Measurements from ENCODE around the gene PIK3AP1.
A peak's percentile ranks its signal among the peaks of the same experiment; 100 is the strongest.
"Not testable (repeated sequence)": the region's sequence is repeated elsewhere in the genome, so short reads cannot be mapped to it uniquely, and the experiment has no call there.

PIK3AP1 gene

DNA sequence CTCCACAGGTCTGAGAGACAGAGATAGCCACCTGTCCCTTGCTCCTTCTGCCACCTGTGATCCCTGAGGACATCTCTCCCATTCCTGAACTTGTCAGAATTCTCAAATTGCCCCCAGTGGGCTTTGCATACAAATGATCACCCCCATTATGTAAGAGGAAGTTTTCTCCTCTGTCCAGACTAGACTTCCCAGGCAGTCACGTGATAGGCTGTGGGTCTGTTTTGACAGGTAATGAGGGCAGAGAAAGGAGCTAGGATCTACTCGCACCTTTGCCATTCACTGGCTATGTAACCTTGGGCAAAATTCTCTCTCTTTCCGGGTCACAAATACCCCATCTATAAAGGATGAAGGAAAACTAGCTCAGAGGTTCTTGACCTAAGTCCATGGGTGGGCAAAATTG, 112.1 kb downstream of the PIK3AP1 start:
- DNase-seq: no peak

DNA sequence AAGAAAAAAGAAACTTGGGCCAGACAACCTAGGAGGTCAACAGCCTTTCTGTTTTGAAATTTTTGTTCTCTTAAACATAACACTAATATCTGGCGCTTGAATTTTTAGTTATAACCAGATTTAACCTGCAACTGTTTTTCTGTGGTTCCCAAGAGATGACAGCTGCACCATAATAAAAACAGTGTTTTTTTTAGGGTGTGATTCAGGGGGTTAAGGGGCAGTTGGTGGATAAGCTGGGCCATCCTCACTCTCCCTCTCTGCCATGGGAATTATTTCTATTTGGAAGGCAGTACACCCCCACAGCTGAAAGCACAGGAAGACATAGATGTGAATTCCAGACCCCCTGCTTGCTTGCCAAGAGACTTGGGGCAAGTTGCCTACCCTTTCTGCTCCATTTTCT, 113.4 kb downstream of the PIK3AP1 start:
- DNase-seq: no peak

DNA sequence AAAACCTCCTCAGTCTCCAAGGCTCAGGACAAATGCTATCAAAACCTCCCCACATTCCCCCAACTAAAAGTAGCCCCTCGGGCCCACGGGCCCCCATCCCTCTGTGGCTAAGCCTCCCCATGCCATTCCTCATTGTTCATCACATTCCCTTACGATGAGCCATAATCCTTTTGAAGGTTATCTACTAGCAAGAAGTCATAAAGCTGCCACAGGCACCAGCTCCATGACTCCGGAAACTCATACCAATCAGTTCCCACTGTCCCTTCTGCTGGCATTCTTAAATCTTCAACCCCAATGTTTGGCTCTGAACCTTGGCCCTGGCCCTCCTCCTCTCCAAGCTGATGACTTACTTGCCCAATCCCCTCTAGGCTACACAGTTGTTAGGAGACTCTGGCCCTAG, 114.1 kb downstream of the PIK3AP1 start:
- DNase-seq: no peak

DNA sequence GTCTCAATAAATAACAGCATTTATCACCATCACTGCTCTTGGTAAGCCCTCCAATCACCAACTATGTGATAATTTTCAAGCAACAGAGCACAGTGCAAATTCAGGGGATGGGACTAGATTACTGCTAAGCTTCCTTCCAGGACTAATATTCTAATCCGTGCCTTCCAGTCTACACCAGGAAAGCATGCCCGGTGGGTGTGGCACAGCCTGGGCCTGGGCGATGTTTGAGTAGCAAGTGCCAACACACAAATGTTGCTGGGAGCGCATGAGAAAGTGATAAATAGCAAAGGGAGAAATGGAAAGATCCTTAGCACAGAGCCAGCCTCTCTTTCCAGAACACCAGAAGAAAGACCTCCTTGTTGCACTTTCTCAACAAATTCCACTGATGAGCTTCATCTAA, 120.0 kb downstream of the PIK3AP1 start:
- DNase-seq: no peak

DNA sequence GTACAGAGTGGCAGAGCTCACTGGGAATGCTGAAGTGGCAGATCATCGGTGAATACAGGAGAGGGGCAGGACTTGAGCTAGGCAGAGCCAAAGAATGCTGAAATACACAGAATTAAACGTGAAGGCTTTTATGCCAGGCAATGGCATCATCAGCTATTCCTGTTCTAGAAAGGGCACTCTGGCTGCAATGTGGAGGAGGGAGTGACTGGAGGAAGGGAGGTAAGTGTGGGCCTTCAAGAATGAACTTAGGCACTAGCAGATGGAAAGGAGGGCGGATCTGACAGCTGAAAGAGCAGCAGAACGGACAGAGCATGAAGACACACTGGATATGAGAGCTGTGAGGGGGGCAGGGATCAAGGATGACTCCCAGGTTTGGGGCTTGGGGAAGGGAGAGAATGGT, 121.5 kb downstream of the PIK3AP1 start:
- DNase-seq: no peak

DNA sequence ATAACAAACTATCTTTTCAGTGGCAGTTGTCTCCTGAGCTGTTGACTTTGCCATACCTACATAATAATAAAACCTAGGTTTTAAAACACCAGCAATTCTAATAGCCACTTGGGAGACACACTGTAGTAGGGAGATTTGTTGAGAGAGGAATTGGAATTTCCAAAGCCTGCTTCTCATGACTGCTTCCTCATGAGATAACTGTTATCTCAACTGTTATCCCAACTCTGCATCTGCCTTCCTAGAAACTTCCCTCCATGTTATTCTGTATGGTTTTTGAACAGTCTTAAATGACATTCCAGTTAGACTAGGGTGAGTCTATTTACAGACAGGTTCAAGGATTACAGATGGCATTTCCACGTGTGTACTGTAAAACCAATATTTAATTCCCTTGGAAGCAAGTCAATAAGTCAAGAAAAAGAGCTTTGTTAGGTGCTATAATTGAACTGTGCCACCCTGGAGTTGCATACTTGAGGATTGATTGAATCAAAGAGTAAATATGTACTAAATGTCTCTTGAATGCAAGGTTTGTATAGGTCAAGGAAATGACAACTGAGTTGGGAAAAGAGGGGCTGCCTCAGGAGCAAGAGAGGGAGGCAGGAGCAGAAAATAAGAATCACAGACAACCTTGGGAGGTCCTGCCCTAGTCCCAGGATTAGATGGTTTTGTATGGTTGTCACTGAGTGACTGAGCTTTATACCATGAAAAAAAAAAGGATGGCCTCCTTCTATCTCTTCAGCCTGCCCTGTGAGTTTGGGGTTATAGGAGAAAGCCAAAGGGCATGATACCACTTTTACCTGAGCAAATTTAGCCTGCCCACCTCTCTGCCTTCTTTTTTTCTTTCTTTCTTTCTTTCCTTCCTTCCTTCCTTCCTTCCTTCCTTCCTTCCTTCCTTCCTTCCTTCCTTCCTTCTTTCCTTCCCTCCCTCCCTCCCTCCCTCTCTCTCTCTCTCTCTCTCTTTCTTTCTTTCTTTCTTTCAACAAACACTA, 123.6 kb downstream of the PIK3AP1 start:
- no peak for DNase-seq

DNA sequence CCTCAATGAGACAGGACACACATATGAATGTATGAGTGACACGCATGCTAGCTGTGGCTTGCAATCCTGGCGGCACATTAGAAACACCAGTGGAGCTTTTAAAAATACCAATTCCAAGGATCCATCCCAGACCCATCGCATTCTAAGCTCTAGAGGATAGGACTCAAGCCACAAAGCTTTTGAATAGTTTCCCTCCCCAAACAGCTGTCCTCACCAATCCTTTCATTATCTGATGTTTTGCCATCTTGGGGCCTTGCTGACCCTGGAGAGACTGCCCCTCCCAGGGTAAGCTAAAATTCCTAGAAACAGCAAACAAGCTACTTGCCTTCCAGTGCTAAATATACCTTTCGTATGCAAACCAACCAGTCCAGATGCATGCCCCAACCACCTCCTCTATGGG, 124.6 kb downstream of the PIK3AP1 start:
- no peak for DNase-seq

DNA sequence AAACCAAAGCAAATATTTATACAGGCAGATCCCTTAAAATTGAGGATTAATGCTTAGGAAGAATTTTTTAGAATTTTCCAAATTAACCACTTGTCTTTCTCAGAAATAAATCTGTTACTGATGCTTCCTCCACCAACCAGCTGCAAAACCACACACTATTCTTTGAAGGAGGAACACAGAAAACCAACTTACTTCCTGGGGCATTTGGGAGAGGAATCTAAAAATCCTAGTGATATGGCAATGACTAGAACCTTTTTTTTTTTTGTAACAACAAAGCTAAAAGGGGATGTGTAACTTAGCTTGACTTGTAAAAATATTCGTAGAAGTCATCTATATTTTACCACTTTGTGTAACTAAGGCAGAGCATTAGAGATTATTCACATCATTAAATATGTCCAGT, 128.4 kb downstream of the PIK3AP1 start:
- DNase-seq: no peak

DNA sequence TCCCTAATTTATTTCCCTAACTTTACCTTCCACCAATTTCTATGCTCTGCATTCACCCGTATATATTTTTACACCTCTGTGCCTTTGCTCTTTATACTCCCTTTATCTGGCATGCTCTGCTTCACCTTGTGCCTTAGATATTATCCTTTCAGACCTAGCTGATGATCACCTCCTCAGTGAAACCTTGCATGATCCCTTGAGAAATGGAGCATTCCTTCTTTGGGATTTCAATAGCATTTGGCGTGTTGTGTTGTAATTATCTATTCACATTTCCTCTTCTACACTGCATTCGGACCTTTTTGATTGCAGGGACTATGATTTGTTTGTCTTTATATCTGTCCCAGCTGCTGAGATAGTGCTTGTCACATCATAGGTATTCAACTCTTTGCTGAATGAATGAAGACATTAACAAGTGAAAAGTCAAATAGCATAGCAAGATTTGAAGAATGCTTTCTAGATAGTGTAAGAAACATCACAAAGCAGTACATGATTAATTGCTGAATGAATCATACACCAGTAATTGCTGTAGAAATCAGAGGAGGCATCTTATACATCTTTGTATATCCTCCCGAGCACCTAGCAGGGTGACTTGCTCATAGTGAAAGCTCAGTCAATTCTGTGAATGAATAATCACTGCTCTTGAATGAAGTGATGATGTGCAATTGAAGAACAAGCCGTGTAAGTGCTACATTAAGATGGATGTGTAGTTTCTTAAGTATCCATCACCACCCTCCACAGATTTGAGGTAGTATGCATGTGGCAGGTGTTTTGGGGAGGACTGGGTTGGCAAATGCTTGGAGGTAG, 131.5 kb downstream of the PIK3AP1 start:
- DNase-seq: no peak

DNA sequence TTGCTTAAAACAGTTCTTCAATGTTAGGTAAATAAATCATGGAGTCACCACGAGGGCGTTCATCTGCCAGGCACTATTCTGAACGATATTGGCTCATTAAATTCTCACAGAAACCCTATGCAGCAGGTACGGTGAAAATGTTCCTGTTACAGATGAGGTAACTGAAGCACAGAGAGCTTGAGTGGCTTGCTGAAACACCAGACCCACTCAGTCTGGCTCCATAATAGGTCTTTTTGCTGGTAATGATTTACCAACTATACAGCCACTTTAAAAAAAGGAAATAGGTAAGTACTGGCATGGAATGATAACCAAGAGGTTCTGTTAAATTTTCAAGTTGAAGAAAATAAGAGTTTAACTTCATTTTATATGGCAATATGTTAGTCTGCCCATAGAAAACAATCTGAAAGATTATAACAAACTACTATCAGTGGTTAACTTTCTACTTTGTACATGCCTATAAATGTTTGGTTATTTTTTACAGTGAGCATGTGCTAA, 132.2 kb downstream of the PIK3AP1 start:
- DNase-seq: no peak

DNA sequence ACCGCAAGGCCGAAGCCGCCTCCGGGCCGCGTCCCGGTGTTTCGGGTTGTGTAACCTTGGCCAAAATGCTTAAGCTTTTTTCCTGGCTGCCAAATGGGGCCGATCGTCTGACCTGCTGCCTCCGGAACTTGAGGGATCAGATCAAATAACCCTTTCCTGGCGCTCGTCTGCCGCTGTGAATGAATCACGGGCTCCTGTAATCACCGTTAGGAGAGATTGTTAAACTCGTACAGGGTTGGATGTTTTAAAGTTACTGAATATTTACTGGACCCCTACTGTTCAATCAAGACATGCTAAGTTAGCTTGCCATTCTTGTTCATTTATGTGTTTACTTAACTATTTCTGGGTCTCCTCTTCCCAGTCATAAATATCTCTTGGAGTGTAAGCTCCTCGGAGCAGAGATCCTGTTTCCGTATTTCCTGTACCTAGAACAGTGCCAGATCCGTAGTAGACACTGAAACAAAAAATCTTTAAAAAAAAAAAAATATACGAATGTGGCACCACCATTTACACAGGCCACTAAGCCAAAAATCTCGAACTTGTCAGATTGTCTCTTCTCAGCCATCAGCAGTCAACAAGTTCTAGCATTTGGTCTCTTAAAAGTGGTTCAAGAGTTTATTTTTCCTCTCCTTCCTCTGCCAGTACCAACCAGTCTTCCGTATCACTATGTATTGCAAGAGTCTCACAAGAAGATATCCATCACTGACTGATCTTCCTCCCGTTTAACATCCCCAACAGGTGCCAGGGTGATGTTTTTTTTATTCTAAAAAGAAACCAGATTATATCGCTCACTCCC, 132.9 kb downstream of the PIK3AP1 start:
- peak; percentile 88 for DNase-seq

DNA sequence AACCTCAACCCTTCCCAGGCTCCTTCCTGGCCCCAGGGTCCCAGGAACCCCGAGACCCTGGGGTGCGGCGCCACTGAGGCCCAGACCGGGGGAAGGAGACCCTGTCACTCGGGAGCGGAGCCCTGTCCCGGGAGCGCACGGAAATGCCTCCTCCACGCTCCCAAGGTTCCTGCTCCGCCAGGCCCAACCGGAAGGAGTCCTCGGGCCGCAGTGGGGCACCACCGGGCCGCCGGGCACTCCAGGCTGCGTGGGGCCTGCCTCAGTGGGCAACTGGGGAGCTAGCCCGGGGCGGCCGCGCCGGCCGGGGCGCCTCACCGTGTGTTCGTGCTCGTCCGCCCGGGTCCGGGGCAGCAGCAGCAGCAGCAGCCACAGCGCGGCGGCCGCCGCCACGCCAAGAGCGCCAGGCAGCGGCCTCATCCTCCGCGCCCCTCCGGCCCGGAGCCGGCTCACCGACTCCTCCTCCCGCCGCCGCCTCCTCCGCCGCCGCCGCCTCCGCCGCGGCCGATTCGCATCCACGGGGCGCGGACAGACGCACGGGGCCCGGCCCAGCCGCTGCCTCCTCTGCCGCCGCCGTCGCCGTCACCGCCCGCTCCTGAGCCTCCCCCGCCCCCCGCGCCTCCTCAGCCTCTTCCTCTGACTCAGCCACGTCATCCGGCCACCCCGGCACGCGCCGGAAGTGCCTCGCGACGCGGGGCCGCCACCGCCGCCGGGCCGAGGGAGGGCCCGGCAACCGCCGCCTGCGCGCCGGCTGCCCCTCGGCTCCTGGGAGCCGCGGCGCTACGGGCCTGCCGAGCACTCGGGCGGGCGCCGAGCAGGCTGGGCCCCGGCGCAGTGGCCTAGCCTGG, 133.7 kb downstream of the PIK3AP1 start, which contains the start of gene TM9SF3:
TSS of gene TM9SF3 (minus strand) at position 594 of the 845 bp plus-strand sequence. CDS start at position 417, 177 bp downstream.
- DNase-seq: peak; percentile 95

DNA sequence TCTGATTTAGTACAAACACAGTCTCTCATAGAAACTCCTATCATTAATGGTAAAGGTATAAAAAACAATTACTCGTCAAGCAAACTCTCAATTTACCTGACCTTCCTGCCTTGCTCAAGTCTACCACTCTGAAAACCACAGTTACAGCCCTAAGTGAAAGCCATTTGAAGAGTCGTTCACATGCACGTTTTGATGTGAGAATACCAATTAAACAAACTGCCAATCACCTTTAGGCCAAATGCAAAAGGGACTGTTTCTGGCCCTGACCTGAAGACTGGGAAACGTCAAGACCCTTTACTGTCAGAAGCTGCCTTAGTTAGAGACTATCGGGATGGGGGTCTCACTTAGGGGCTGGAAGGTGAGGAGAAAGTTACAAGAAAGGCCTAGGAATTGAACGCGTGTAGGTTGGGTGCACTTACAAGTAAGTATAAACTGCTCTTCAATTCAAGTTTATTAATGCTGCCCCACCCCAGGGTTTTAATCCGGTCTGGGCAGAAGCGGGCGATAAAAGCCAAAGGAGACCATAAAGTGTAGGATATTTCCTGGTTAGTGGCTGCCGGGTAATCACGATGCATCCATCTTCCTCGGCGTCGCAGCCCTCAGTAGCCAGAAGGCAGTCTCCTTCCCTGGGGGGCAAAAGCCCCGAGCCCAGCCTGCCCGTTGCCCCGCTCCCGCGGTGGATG, 134.4 kb downstream of the PIK3AP1 start:
- DNase-seq: peak; percentile 61

DNA sequence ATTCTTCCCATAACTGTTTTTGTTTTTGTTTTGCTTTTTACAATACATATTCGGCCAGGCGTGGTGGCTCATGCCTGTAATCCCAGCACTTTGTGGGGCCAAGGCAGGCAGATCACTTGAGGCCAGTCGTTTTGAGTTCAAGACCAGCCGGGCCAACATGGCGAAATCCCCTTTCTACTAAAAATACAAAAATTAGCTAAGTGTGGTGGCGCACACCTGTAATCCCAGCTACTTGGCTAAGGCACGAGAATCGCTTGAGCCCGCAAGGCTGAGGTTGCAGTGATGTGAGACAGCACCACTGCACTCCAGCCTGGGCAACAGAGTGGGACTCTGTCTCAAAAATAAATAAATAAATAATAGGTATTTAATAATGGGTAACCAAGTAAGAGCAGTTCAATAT, 135.8 kb downstream of the PIK3AP1 start:
- no peak for DNase-seq

DNA sequence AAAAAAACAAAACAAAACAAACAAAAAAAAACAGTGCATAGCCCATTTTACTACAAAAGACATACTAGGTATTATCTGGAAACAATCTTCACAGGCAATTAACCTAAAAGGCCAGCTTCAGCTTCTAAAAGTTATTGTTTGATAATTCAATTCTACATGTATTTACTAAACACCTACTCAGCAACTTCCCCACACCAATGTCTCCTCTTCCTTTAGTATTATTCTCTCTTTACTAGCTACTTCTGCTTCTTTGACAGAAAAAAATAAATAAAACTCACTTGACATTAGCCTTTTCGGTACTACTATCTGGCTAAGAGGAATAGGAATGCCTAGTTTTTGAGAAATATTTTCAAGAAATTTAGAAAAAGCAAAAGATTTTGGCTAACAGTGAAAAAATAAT, 136.3 kb downstream of the PIK3AP1 start:
- DNase-seq: no peak

DNA sequence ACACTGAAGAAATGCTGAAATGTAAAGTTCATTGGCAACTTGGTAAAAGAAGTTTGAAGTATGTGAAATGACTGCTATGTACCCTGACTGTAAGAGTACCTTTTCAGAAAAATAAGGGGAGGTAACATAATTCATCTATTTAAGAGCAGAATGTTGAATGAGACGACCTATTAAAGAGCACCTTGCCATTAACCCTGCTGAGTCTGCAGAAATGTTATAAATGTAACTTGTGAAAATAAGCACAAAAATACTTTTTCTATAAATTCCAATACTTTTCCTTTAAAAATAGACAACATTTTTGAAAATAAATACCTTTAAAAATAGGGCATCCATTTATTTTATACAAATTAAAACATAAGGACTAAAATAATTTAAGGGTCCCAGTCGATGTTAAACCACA, 141.2 kb downstream of the PIK3AP1 start:
- no peak for DNase-seq

DNA sequence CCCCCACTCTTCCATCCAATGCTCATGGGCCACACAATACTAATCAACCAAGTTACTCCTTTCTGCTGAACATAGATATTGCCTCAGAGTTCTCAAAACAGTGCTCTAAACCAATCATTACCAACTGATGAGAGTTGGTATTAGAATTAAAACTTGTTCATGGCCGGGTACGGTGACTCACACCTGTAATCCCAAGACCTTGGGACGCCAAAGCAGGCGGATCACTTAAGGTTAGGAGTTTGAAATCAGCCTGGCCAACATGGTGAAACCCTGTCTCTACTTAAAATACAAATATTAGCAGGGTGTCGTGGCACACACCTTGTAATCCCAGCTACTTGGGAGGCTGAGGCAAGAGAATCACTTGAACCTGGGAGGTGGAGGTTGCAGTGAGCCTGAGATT, 141.7 kb downstream of the PIK3AP1 start:
- DNase-seq: no peak

DNA sequence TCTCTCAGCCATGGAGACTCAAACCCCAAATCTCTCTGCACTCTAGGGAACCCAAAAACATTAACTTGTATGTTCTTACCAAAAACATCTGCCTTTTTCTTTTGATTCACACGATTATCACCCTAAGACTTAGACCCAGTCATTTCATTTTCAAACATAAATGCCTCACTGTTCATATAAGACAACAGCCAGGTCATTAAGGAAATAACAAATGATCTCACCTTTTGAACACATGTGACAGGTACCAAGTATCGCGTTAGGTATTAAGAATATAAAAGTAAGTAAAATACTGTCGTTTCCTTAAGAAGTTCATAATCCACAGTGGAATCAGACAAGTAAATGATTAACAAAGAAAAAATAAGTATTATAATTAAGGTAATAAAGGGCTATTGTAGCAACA, 142.3 kb downstream of the PIK3AP1 start:
- no peak for DNase-seq

DNA sequence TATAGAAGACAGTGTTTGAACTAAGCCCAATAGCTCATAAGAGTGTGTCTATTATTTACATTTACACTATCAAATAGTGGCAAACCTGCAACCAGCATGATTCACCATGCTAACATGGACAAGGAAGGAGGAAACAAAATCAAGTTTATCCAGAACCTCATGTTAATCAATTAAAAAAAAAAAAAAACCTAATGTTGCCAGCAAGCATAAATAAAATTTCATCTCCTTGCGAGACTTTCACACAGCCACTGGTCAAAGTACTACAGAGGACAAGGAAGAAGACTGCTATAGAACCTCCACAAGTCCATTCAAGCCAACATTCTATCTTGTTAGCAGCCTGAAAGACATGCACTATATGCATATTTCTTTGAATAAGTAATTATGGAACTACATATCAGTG, 143.2 kb downstream of the PIK3AP1 start:
- no peak for DNase-seq

DNA sequence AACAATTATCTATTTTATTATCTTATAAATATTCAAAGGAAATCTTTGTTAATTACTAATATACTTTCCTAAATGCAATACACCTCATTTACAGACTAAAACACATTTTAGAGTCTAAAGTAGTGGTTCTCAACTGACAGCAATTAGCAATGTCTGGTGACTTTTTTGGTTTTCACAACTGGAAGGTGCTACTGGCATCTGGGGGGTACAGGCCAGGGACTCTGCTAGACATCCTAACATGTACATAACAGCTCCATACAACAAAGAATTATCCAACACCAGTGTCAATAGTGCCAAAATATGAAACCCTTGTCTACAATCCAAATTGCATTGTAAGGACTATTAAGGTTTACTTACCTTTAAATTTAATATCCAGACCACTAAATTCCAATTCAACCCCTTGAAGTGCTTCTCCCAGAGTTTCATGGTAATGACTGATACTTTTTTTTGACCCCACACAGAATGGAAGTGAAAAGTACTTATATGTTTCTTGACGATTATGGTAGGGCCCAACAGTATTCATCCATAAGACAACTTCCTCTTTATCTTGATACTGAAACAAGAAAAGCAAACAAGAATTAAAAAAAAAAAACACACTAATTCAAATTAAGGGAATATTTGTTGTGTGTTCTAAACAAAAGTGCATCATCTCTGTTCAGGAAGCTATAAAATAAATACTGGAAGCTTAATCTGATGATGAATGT, 143.9 kb downstream of the PIK3AP1 start:
- no peak for DNase-seq

DNA sequence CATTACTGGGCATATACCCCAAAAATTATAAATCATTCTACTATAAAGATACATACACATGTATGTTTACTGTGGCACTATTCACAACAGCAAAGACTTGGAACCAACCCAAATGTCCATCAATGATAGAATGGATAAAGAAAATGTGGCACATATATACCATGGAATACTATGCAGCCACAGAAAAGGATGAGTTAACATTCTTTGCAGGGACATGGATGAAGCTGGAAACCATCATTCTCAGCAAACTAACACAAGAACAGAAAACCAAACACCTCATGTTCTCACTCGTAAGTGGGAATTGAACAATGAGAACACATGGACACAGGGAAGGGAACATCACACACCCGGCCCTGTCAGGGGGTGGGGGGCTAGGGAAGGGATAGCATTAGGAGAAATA, 145.8 kb downstream of the PIK3AP1 start:
- DNase-seq: not testable (repeated sequence)
